NCI-H1048 (cell line): ENCODE data around the gene BTLA.
"Not testable (repeated sequence)": the region's sequence is repeated elsewhere in the genome, so short reads cannot be mapped to it uniquely, and the experiment has no call there.

Experiments used
- DNase-seq: peaks from one replicate; lab custom pipeline; 2025; lab: John Stamatoyannopoulos, UW

Gene BTLA

GRCh38 chr3:112446343-112446742, 52.9 kb downstream of the BTLA start:
- DNase-seq = no peak

DNA sequence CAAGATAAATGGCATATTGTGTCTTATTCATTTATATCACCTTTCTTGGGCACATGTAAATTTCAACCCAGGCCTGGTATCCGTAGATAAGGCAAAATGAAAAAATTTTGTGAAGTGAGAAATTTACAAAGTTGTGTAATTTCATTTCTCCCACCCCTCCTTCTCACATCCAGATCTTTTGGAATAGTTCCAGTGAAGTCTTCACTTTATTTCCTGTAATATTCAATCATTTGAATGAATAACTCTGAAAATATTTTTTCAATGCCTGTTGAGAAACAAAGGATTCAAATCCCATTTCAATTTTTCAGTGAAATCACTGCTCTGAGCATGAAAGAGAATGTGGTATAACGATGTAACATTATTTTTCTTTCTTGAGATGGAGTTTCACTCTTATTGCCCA, 53.4 kb downstream of the BTLA start:
- DNase-seq = no peak

GRCh38 chr3:112437146-112438022, 61.9 kb downstream of the BTLA start:
- no peak for DNase-seq

GRCh38 chr3:112429960-112430359, 69.3 kb downstream of the BTLA start:
- no peak for DNase-seq

DNA sequence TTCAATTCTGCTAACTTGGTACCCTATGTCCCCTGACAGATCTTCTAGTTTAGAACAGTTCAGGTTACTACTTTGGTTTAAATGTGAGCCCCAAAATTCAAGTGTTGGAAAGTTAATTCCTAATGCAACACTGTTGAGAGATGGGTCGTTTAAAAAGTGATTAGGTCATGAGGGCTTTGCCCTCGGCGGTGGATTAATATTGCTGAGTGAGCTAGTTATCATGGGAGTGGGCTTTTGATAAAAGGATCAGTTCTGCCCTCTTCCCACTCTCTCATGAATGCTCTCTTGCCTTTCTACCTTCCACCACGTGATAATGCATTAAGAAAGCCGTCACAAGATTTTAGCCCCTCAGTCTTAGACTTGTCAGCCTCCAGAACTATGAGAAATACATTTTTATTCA, 72.1 kb downstream of the BTLA start:
- DNase-seq = no peak

- no peak for DNase-seq
These were observed 73.2 kb downstream of the BTLA start for GRCh38 chr3:112425858-112426750.

- DNase-seq = no peak
These were observed 73.9 kb downstream of the BTLA start for GRCh38 chr3:112425382-112425781.

DNA sequence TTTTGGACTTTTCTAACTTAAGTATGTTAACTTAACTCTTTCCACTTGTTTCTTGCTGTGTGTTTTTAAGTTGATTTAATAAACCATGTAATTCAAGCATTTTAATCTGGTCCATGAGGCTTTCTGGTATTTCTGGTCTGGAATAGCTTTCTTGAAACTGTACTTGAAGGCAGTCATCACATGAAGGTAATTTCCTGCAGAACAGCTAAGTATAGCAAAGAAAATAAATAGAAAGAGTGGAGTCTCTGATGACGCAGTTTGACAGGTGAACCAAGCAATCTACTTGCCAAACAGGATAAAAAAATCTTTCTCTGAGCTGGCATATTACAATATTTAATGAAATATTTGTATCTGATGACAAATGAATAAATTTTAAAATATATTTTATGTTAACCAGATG, 74.9 kb downstream of the BTLA start:
- no peak for DNase-seq

GRCh38 chr3:112422921-112423320, 76.4 kb downstream of the BTLA start:
- DNase-seq = not testable (repeated sequence)

- DNase-seq = not testable (repeated sequence)
These were observed 80.7 kb downstream of the BTLA start for GRCh38 chr3:112418526-112418925.

- DNase-seq = no peak
These were observed 81.5 kb downstream of the BTLA start for GRCh38 chr3:112417696-112418318.

GRCh38 chr3:112416391-112417212, 82.7 kb downstream of the BTLA start:
- no peak for DNase-seq

GRCh38 chr3:112415390-112415789, 83.9 kb downstream of the BTLA start:
- DNase-seq = no peak
